Stimulated activated CD8-positive, alpha-beta memory T cell treated with anti-CD3 and anti-CD28 coated beads, Interleukin-4, amount 100 ng/mL, for 24 hours (primary cell): ENCODE data around the gene CNOT1.
"Not testable (repeated sequence)": the region's sequence is repeated elsewhere in the genome, so short reads cannot be mapped to it uniquely, and the experiment has no call there.

Source experiments
- DNase-seq: peaks from one replicate; pipeline ENCODE4 v3.0.0-alpha.2; 2020; ENCODE audit warnings: low read depth

The CNOT1 gene

DNA sequence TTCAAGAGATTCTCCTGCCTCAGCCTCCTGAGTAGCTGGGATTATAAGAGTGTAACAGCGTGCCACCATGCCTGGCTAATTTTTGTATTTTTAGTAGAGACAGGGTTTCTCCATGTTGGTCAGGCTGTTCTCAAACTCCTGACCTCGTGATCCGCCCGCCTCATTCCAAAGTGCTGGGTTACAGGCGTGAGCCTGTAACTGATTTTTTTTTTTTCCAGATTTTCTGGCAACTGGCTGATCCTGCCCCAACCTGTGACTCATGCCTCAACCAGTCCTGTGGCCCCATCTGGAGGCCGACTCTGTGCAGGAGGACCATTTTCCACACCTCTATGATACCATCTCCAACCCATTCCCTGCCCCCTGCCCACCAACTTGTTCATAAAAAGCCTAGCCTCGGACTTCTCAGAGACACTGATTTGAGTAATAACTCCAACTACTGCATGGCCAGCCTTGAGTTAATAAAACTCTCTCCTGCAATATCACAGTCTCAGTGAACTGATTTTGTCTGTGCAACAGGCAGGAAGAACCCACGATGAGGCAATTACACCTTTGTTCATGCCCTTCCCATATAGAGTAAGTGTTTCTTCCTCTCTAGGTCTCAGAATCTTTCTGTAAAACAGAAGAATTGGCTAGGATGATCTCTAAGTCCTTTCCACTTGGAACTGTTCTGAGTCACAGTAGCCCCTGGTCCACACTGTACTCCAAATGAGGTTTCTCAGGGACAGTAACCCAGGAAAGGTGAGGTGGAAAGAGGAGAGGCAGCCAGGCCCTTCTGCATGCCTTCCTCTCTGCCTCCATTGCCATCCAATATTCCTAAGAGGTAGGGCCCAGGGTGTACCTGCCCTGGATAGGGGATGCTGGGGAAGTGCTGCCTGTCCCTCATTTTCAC lies 8.8 kb upstream of the CNOT1 start:
- DNase-seq: no peak

DNA sequence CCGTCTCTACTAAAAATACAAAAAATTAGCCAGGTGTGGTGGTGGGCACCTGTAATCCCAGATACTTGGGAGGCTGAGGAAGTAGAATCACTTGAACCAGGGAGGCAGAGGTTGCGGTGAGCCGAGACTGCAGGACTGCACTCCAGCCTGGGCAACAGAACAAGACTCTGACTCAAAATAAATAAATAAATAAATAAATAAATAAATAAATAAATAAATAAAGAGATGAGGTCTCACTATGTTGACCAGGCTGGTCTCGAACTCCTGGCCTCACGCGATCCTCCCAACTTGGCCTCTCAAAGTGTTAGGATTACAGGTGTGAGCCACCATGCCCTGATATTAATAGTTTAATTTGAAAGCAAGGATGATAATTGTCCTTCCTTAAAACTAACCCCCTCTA lies 7.4 kb upstream of the CNOT1 start:
- not testable (repeated sequence) for DNase-seq

DNA sequence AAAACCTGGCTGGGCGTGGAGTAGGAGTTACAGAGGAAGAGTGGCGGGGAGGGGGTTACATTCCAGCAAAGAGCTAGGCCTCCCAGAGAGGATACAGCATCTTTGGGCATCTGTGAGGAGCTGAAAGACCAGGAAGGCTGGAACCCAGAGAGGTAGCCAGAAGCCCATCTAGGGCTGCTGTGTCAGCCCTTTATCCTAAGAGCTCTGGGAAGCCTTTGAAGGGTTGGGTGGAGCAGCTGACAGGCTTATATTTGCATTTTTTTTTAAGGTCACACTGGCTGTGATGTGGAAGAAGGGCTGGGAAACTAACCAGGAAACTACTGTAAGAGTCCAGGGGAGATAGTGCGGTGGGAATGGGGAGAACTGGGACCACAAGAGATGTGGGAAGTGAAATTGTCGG lies 6.8 kb upstream of the CNOT1 start:
- no peak for DNase-seq

DNA sequence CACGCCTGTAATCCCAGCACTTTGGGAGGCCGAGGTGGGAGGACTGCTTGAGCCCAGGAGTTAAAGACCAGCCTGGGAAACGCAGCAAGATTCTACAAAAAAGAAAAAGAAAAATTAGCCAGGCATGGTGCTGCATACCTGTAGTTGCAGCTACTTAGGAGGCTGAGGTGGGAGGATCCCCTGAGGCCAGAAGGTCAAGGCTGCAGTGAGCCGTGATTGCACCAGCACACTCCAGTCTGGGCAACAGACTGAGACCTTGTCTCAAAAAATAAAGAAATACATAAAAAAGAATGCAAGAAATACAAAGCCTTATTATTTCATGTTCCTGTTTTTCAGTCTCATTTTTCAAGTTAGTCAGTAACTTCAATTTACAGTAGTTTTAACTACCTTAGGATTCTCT lies 5.9 kb upstream of the CNOT1 start:
- DNase-seq: no peak

DNA sequence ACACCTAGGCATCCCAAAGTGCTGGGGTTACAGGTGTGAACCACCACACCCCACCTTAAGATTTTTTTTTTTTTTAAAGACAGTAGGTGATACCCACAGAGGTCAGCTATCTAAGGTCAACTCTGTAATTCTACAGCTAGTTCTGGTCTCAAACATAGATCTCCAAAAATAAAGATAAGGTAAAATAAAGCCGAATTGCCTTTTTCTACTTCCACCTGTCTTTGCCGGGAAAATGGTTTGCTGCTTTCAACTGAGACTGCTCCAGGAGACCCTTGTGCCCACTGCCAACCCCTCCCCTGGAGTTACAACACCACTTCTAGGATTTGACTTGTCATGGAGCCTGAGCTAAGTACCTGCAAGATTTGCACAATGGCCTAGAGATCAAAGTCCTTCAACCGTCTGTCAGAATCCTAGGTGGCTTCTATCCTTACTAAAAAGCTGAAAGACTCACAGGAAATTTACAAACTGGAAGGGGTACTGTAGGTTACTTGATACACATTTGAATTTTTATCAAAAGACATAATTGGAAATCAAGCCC lies 4.7 kb upstream of the CNOT1 start:
- no peak for DNase-seq

DNA sequence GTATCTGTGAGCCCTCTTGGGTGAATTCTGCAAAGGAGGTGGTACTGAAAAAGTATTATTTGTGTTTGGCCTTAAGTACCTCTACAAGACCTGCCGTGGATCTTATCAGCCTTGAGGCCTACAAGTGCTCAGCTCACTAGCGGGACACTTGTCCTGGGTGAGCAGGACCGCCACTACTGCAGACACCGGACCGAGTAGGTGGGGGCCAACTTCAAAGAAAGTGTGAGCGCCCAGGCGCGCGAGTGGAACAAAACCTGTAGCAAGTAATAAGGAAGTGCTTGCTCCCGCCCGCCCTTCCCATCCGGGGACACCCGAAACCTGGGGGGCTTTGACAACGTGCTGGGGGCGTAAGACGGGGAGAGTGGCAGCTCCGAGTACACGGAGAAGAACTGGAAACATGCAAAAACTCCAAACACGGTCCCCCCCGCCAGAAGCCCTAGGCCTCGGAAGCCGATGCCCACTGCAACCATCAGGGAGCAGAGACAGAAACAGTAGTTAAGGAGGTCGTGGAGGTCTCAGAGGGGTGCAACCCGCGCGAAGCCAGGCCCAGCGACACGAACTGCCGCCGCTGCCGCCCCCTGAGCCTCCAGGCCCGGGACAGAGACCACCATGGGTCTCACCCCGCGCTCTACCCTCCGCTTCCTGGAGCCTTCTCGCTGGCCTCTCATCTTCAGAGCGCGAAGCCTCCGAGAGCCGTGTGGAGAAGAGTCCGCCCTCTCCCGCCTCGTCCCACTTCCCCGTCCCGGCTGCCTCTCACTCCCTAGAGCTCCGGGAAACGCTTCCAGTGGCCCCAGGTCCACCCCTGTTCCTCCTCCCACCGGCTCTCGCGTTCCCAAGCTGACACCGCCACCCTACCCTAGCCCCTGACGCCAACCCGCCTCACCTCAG lies 537 bp downstream of the CNOT1 start:
- DNase-seq: peak; percentile 28

DNA sequence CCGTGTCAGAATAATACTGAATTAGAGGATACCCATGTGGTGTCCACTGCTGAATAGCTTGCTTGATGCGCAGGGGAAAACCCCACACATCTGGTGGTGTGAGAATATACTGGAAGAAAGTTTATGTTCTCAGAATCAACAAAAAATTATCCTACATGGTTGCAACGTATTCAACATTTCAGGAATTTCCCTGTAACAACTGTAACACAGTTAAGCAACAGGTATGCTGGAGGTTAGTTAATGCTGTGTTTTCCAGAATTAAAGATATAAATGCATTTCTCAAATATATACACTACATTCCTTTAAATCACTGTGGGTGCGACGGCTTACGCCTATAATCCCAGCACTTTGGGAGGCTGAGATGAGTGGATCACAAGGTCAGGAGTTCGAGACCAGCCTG lies 5.4 kb downstream of the CNOT1 start:
- DNase-seq: no peak

DNA sequence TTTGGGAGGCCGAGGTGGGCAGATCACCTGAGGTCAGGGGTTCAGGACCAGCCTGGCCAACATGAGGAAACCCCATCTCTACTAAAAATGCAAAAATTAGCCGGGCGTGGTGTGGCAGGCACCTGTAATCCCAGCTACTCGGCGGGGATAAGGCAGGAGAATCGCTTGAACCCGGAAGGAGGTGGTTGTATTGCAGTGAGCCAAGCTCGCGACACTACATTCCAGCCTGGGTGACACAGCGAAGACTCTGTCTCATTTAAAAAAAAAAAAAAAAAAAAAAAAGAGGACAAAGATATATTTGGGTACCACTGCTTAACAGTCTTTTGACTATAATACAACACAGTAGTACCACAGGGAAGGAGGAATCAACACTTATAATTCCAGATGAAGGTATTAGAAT lies 9.2 kb downstream of the CNOT1 start:
- no peak for DNase-seq

DNA sequence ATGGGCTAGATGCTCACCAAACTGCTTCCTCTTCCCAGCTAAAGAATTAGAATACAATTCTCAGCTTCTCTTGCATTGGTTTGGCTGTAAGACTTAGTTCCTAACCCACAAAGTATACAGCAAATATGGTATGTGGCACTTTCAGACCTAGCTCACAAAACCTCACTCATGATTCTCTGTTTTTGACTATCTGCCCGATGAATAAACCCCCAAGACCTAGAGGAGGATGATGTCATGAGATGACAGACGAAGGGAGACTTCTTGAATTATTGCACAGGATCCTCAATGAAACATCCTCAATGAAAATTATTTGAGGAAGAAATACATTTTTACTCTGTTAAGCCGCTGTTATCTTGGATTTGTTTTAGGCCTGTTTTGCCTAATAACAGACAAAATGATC lies 14.3 kb downstream of the CNOT1 start:
- DNase-seq: no peak

DNA sequence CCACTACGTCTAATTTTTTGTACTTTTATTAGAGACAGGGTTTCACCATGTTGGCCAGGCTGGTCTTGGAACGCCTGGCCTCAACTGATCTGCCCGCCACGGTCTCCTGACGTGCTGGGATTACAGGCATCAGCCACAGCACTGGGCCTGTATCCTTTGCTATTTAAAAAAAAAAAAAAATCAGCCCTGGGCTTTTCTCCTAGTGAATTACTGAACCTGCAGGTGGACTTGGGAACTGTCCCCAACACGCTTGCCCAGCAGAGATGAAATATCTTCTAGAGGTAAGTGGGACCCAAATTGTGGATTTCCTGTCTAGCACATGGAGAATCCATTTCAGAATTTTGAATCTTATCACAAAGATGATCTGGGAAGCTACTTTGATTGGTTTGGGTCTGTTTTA lies 14.8 kb downstream of the CNOT1 start:
- no peak for DNase-seq

DNA sequence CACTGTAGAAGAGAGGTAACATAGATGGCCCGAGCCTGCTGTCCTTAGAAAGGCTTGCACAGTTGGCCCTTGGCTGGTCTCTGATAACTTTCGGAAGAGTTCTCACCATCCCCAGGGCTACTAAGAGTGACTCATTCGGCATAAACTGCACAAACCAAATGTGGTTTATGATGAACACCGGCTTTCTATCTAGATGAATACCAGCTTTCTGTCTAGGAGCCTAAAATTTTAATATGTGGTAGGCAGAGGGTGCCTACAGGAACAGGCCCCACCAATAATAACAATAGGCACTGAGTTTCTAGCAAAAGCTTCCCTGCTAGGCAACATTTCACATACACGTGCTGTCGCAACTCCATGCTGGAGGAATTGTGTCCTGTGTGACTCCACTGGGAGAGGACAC lies 15.4 kb downstream of the CNOT1 start:
- no peak for DNase-seq

DNA sequence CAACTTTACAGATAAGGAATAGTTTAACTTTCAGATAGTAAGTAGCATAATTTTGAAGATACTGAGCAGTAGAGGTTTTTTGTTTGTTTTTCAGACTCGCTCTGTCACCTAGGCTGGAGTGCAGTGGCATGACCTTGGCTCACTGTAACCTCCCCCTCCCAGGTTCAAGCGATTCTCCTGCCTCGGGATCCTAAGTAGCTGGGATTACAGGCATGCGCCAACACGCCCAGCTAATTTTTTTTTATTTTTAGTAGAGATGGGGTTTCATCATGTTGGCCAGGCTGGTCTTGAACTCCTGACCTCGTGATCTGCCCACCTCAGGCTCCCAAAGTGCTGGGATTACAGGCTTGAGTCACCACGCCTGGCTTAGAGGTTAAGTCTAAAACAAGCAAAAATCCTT lies 16.7 kb downstream of the CNOT1 start:
- DNase-seq: not testable (repeated sequence)

DNA sequence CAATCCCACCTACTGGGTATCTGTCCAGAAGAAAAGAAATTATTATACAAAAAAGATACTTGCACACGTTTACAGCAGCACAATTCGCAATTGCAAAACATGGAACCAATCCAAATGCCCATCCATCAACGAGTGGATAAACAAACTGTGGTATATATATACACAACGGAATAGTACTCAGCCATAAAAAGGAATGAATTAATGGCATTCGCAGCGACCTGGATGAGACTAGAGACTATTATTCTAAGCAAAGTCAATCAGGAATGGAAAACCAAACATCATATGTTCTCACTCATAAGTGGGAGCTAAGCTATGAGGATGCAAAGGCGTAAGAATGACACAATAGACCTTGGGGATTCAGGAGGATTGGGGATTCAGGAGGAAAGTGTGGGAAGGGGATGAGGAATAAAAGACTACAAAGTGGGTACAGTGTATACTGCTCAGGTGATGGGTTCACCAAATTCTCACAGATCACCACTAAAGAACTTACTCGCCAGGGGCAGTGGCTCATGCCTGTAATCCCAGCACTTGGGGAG lies 21.0 kb downstream of the CNOT1 start:
- DNase-seq: no peak

DNA sequence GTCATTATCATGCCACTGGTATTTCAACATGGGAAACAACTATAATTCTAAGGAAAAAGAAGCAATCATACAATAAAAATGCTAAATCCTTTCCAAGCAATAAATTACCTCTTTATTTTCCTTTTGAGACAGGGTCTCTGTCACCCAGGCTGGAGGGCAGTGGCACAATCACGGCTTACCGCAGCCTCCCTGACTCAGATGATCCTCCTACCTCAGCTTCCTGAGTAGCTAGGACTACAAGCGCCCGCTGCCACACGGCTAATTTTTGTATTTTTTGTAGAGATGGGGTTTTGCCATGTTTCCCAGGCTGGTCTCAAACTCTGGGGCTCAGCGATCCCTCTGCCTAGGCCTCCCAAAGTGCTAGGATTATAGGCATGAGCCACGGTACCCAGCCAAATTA lies 24.1 kb downstream of the CNOT1 start:
- DNase-seq: no peak

DNA sequence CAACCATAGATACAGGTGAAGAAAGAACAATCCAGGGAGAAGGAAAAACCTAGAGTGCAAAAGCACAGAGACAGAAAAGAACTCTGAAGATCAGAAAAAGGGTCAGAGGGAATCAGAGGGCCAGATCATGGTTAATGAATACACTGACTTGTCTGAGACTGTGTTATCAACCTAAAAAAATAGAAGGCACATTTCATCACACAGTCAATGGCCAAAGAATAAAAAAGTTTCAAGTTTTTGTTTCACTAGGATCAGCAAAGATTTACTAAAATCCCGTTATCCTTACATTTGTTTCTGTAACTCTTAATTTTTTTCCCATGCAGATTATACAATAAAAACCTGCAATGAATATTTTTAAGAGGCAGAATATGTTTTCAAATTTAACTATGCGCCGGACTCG lies 38.5 kb downstream of the CNOT1 start:
- no peak for DNase-seq

DNA sequence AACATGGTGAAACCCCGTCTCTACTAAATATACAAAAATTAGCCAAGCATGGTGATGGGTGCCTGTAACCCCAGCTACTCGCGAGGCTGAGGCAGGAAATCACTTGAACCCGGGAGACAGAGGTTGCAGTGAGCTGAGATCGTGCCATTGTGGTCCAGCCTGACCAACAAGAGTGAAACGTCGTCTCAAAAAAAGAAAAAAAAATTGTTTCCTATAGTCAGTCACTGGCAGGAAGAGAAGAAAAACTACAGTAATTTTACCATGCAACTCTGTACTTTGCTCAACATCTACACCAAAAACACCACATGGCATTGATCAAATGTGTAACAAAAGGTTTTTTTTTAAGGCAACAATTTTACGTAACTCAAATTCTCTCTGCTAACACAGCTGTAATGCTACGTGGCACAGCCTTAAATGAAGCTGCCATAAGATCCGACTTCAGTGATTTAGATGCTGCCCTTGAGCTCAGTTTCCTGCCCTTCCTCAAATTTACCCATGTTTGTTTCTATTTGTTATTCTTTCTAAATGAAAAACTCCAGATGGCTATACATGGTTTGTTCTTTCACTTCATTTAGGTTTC lies 40.2 kb downstream of the CNOT1 start:
- no peak for DNase-seq

DNA sequence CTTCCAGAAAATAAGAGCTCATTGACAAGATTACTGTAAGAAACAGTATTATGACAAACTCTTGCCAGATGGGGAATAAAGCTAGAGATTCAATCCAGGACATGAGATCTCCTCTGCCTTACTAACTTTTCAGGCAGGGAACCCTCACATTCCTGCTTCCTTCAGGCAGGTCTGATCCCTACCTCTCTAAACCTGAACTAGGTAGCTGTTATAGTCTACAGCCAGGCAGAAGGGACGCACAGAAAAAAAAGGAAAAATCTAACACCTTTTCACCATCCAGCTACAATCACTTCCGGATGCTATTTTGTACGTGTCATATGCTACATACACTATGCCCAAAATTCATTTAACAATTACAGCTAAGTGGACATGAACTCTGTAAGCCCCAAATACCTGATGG lies 41.2 kb downstream of the CNOT1 start:
- no peak for DNase-seq

DNA sequence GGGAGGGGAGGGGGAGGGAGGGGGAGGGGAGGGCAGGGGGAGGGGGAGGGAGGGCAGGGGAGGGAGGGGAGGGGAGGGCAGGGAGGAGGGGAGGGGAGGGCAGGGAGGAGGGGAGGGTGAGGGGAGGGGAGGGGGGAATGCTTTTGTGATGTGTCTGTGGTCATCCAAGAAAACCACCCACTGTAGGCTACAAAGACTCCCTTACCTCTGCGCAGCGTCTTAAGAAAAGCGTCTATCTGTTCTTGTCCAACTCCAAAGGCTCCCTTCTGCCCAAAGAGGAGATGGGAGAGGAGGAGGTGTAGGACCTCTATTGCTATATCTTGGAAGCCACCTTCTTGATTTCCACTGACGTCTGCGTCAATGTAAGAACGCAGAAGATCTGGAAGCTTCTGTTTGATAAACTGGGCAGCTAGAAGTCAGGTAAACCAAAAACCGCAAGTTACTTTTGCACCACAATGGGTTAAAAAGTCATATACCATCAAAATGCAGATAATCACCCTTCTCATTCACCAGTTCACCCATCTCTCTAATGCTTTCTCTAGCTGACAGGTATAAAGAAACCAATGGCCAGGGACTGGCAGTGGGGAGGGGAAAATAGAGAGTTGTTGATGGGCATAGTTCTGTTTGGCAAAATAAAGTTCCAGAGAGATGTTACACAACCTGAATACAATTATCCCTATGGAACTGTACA lies 43.1 kb downstream of the CNOT1 start:
- no peak for DNase-seq

DNA sequence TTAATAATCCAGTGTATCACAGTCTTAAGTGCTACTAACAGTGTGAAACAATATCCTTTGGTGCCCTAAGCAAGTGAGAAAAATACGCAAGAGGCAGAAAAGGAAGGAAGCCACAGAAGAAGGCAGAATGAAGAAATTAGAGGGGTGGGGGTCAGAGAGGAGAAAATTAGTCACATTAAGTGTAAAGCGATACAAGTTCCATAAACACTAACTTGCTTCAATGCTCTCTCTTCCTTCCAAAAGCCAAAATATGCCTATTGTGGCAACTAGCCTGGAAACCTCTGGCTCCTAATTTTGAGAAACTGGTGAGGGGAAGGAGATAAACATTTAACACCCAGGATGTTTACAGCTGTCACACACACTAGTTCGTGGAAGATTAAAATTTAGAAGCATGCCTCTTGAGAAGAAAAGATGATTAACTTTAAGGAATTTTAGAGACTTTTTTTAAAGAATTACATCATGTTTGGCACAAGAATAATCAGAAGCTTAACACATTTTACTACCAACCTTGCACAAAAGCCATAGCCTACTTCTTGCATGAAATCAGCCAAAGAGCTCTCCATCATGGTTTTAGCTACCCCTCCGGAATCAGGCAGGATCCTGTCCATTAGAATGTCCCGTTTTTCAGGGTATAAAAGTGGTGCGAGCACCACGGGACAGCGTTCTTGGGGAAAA lies 44.7 kb downstream of the CNOT1 start:
- no peak for DNase-seq

DNA sequence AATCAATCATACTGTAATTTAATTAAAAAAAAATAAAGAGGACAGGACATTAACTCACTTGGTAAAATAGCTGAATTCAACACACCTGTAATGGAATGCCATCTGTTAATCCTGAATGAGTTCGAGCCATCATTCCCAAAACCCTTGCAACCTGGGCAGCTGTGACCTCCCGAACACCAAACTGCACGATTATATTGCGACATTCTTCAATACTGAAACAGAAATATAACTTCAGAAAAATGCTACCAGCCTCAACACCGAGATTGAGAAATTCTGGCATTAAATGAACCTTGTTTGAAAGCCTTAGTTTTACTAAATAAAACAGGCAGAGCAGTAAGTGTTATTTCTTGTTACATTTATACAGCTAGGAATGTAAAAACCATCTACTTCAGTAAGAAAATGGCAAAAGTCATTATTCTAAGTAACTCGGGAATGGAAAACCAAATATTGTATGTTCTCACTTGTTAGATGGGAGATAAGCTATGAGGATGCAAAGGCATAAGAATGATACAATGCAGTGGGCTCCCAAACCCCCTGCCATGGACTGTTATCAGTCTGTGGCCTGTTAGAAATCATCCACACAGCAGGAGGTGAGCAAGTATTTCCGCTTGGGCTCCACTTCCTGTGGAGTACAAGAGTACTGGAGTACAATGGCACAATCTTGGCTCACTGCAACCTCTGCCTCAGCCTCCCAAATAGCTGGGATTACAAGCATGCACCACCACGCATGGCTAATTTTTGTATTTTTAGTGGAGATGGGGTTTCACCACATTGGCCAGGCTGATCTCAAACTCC lies 46.5 kb downstream of the CNOT1 start:
- DNase-seq: no peak
